Astrocyte (in vitro differentiated cells and primary cell): Measurements from ENCODE around the gene TMEM156. TPM values are rescaled to one million over a fixed set of nuclear protein-coding genes. Genes with fewer than 3 reads are reported as not detected.
A peak's percentile ranks its signal among the peaks of the same experiment; 100 is the strongest.

ENCODE experiments used
- DNase-seq: peaks from one replicate; pipeline ENCODE4 v3.0.0-alpha.2; 2010; ENCODE audit warnings: low read depth
- FAIRE-seq: peaks from 2 replicates; lab custom pipeline; 2011; peaks lifted over from hg19 to GRCh38; lab: Jason Lieb, UNC
- H2AFZ ChIP-seq: 2 replicates; pipeline ENCODE4 v1.6.0; 2012; ENCODE audit warnings: low read depth, low read length, inconsistent platforms
- H3K27ac ChIP-seq: 2 replicates; pipeline ENCODE4 v1.5.1; 2011; ENCODE audit warnings: low read depth, low read length, inconsistent platforms
- H3K27me3 ChIP-seq: 2 replicates; pipeline ENCODE4 v1.6.0; 2011; ENCODE audit warnings: low read length, inconsistent platforms; ENCODE audit not compliant: insufficient read depth
- H3K36me3 ChIP-seq: 2 replicates; pipeline ENCODE4 v1.5.1; 2011; ENCODE audit warnings: low read length, inconsistent platforms; ENCODE audit not compliant: insufficient read depth
- H3K4me1 ChIP-seq: 2 replicates; pipeline ENCODE4 v1.5.1; 2011; ENCODE audit warnings: low read length, inconsistent platforms; ENCODE audit not compliant: insufficient read depth
- H3K4me2 ChIP-seq: 2 replicates; pipeline ENCODE4 v1.6.0; 2012; ENCODE audit warnings: low read length, inconsistent platforms
- H3K4me3 ChIP-seq: 2 replicates; pipeline ENCODE4 v1.5.1; 2011; ENCODE audit warnings: low read depth, mild to moderate bottlenecking, low read length, inconsistent platforms; ENCODE audit not compliant: insufficient read depth
- H3K79me2 ChIP-seq: 2 replicates; pipeline ENCODE4 v1.6.0; 2012; ENCODE audit warnings: mild to moderate bottlenecking, low read length, inconsistent platforms; ENCODE audit not compliant: insufficient read depth
- H3K9ac ChIP-seq: 2 replicates; pipeline ENCODE4 v1.6.0; 2012; ENCODE audit warnings: mild to moderate bottlenecking, low read length, inconsistent platforms
- H3K9me3 ChIP-seq: 2 replicates; pipeline ENCODE4 v1.5.1; 2012; ENCODE audit warnings: low read depth, mild to moderate bottlenecking, low read length, inconsistent platforms; ENCODE audit not compliant: insufficient read depth
- H4K20me1 ChIP-seq: 2 replicates; pipeline ENCODE4 v1.6.0; 2012; ENCODE audit warnings: low read length, inconsistent platforms; ENCODE audit not compliant: insufficient read depth
- H3K27ac Mint-ChIP-seq: one replicate; pipeline ENCODE4 v1.8.0; 2021; ENCODE audit warnings: mild to moderate bottlenecking, mixed read lengths; ENCODE audit not compliant: unreplicated experiment
- H3K27me3 Mint-ChIP-seq: one replicate; pipeline ENCODE4 v1.8.0; 2021; ENCODE audit warnings: low read depth, mixed read lengths; ENCODE audit not compliant: unreplicated experiment
- H3K36me3 Mint-ChIP-seq: one replicate; pipeline ENCODE4 v1.8.0; 2021; ENCODE audit warnings: low read depth, mixed read lengths; ENCODE audit not compliant: unreplicated experiment
- H3K4me1 Mint-ChIP-seq: one replicate; pipeline ENCODE4 v1.8.0; 2021; ENCODE audit warnings: low read depth, mixed read lengths; ENCODE audit not compliant: unreplicated experiment
- H3K4me3 Mint-ChIP-seq: one replicate; pipeline ENCODE4 v1.8.0; 2021; ENCODE audit warnings: mild to moderate bottlenecking, moderate library complexity, mixed read lengths; ENCODE audit not compliant: unreplicated experiment
- H3K9me3 Mint-ChIP-seq: one replicate; pipeline ENCODE4 v1.8.0; 2021; ENCODE audit warnings: mild to moderate bottlenecking, mixed read lengths; ENCODE audit not compliant: unreplicated experiment
- EZH2 ChIP-seq: IDR thresholded peaks from 2 replicates; pipeline ENCODE4 v1.6.1; 2012; ENCODE audit warnings: mild to moderate bottlenecking, low read length, inconsistent platforms; ENCODE audit not compliant: insufficient read depth
- total RNA-seq: library from RNA; stranded (reverse); gene quantifications from 2 replicates; pipeline ENCODE4 v1.2.1, GENCODE V29; 2021
- TF ChIP-seq, protein P1 (sequence below): IDR thresholded peaks from 2 replicates; pipeline ENCODE4 v1.5.1; 2011; ENCODE audit warnings: low read depth, mild to moderate bottlenecking, inconsistent platforms, low read length, moderate library complexity; ENCODE audit not compliant: insufficient read depth

TMEM156 gene
- total RNA-seq, 1 donor from 2014 or later = 0.59 TPM

DNA sequence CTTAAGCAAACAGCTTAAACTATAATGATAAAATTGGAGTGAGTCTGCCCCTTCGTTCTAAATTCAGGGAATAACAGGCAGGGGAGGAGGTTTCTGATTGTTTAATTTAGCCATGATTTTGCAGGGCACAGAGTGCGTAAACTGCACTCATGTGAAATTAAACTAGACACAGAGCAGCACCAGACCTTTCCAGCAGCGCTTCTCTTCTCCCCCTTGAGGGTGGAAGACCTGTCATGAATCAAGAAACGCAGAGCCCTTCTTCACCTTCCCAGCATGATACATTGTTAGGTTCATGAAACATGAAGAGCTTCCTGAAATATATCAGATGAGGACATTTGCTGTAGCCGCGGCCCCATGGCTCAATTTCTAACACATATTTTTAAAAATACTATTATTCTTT, 101.5 kb downstream of the TMEM156 start:
- Mint-ChIP-seq H3K27me3 (no peaks in the 10 kb centered on the region), H3K4me1 (no peaks in the 10 kb centered on the region), H3K9me3 (no peaks in the 10 kb centered on the region), H3K36me3 (peaks cover 27% of the 10 kb centered on the region), H3K27ac (no peak overlapping the region), H3K4me3 (no peak overlapping the region)
- Histone ChIP-seq H3K27me3 (no peaks in the 10 kb centered on the region), H3K4me3 (no peak overlapping the region), H3K9ac (no peak overlapping the region), H3K9me3 (no peaks in the 10 kb centered on the region), H3K4me2 (no peak overlapping the region), H3K36me3 (peaks cover 67% of the 10 kb centered on the region), H3K79me2 (no peaks in the 10 kb centered on the region), H2AFZ (no peak overlapping the region), H3K4me1 (no peaks in the 10 kb centered on the region), H3K27ac (no peak overlapping the region), H4K20me1 (peaks cover 23% of the 10 kb centered on the region)
- DNase-seq (no peak), FAIRE-seq (no peak)
- TF ChIP-seq, protein P1, sequence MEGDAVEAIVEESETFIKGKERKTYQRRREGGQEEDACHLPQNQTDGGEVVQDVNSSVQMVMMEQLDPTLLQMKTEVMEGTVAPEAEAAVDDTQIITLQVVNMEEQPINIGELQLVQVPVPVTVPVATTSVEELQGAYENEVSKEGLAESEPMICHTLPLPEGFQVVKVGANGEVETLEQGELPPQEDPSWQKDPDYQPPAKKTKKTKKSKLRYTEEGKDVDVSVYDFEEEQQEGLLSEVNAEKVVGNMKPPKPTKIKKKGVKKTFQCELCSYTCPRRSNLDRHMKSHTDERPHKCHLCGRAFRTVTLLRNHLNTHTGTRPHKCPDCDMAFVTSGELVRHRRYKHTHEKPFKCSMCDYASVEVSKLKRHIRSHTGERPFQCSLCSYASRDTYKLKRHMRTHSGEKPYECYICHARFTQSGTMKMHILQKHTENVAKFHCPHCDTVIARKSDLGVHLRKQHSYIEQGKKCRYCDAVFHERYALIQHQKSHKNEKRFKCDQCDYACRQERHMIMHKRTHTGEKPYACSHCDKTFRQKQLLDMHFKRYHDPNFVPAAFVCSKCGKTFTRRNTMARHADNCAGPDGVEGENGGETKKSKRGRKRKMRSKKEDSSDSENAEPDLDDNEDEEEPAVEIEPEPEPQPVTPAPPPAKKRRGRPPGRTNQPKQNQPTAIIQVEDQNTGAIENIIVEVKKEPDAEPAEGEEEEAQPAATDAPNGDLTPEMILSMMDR = no peak
- no peak for TF ChIP-seq EZH2

DNA sequence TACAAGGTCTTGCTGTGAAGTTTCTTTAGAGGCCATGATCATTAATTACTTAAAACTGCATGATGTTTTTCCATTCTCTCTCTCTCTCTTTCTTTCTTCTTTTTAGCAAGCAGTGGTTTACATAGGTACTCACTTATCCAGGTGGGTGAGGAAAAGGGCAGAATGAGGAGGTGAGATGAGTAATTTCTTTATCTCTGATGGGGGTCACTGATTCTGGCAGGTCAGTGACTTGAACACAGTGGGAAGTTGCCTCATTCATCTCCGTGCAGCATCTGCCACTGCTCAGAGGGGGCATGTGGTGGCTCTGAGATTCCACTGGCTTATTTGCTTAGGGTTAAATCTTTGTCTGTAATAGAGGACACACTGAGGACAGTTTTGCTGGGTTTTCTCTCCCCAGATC, 102.0 kb downstream of the TMEM156 start:
- H4K20me1 ChIP-seq = peaks cover 23% of the 10 kb centered on the region
- H3K36me3 ChIP-seq = peaks cover 68% of the 10 kb centered on the region
- H3K27me3 ChIP-seq = no peaks in the 10 kb centered on the region
- DNase-seq = no peak
- no peak overlapping the region for H3K9ac ChIP-seq
- TF ChIP-seq, protein P1 = no peak
- no peak for TF ChIP-seq EZH2
- no peaks in the 10 kb centered on the region for H3K4me1 ChIP-seq
- no peak overlapping the region for H3K4me3 ChIP-seq
- no peak overlapping the region for H3K4me2 ChIP-seq
- H3K36me3 Mint-ChIP-seq = peaks cover 27% of the 10 kb centered on the region
- H3K9me3 Mint-ChIP-seq = no peaks in the 10 kb centered on the region
- no peaks in the 10 kb centered on the region for H3K9me3 ChIP-seq
- FAIRE-seq = no peak
- no peaks in the 10 kb centered on the region for H3K79me2 ChIP-seq
- no peak overlapping the region for H3K27ac ChIP-seq
- H3K27me3 Mint-ChIP-seq = no peaks in the 10 kb centered on the region
- H3K27ac Mint-ChIP-seq = peak overlapping the region; percentile 16
- no peak overlapping the region for H2AFZ ChIP-seq
- H3K4me3 Mint-ChIP-seq = no peak overlapping the region
- no peaks in the 10 kb centered on the region for H3K4me1 Mint-ChIP-seq

DNA sequence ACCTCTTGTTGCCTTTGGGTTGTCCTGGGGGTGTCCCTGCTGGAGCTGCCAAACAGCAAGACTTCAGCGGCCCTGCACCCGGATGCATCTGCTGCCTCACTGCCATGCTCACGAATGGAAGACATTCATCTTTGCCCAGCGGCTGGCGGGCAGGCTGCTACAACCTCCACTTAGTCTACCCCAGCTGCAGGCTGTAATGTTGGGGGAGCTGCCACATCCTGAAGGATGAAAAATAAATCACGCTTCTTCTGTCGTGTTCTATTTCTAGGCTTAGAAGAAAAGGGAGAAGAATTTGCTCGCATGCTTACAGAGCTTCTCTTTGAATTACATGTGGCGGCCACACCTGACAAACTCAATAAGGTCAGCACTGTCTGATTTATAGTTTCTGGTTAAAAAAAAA, 103.2 kb downstream of the TMEM156 start:
- Histone ChIP-seq H3K4me2 (no peak overlapping the region), H3K9me3 (no peaks in the 10 kb centered on the region), H3K79me2 (no peaks in the 10 kb centered on the region), H3K27ac (no peak overlapping the region), H3K36me3 (peaks cover 75% of the 10 kb centered on the region), H3K27me3 (no peaks in the 10 kb centered on the region), H3K9ac (no peak overlapping the region), H3K4me1 (no peaks in the 10 kb centered on the region), H2AFZ (no peak overlapping the region), H3K4me3 (no peak overlapping the region), H4K20me1 (peaks cover 31% of the 10 kb centered on the region)
- Mint-ChIP-seq H3K27me3 (no peaks in the 10 kb centered on the region), H3K4me1 (no peaks in the 10 kb centered on the region), H3K27ac (no peak overlapping the region), H3K4me3 (no peak overlapping the region), H3K9me3 (no peaks in the 10 kb centered on the region), H3K36me3 (peaks cover 24% of the 10 kb centered on the region)
- DNase-seq (no peak), FAIRE-seq (no peak)
- no peak for TF ChIP-seq EZH2
- TF ChIP-seq, protein P1 = no peak
